SU-DHL-6 (cell line): ENCODE measurements around the gene MYO10.

Source experiments
- CTCF ChIP-seq: fragments of 200-600 bp; sonication (generic); IDR thresholded peaks from one replicate; pipeline ENCODE4 v1.5.1; 2017; ENCODE audit warnings: antibody characterized with exemption, mild to moderate bottlenecking, low read length, moderate library complexity; ENCODE audit not compliant: insufficient read depth, poor library complexity, severe bottlenecking
- EZH2phosphoT487 ChIP-seq: fragments of 200-600 bp; sonication (generic), shearing (Covaris generic); conservative IDR thresholded peaks from 2 replicates; pipeline ENCODE4 v1.6.1; 2018; ENCODE audit warnings: mild to moderate bottlenecking, antibody characterized with exemption, low read length, moderate library complexity, mixed read lengths

GRCh38 chr5:16906255-16906654 is 29.8 kb downstream of the MYO10 start:
- no peak for TF ChIP-seq CTCF
- no peak for TF ChIP-seq EZH2phosphoT487
